HG03469 (cell line): ENCODE measurements around the gene MYBL2.

Experiments used
- ATAC-seq: cut with Tn5 transposase; IDR thresholded peaks from one replicate; pipeline ENCODE4 v1.9.1; 2021; ENCODE audit warnings: mild to moderate bottlenecking, moderate library complexity, moderate number of reproducible peaks; ENCODE audit not compliant: unreplicated experiment

The MYBL2 gene

GRCh38 chr20:43681991-43682410 is 15.1 kb downstream of the MYBL2 start:
- peak; percentile 88 for ATAC-seq

GRCh38 chr20:43682446-43682845 is 15.5 kb downstream of the MYBL2 start:
- no peak for ATAC-seq

- no peak for ATAC-seq
These were observed 19.9 kb downstream of the MYBL2 start for GRCh38 chr20:43686820-43687219.

GRCh38 chr20:43689165-43689564 is 22.3 kb downstream of the MYBL2 start:
- no peak for ATAC-seq

GRCh38 chr20:43690943-43691598 is 24.2 kb downstream of the MYBL2 start:
- ATAC-seq, result no peak

GRCh38 chr20:43691928-43692524 is 25.1 kb downstream of the MYBL2 start:
- ATAC-seq, result no peak

- no peak for ATAC-seq
These were observed 27.8 kb downstream of the MYBL2 start for GRCh38 chr20:43694763-43695162.

GRCh38 chr20:43695571-43695970 is 28.7 kb downstream of the MYBL2 start:
- ATAC-seq, result no peak

- ATAC-seq, result no peak
These were observed 33.1 kb downstream of the MYBL2 start for GRCh38 chr20:43699941-43700565.

- no peak for ATAC-seq
These were observed 33.7 kb downstream of the MYBL2 start for GRCh38 chr20:43700627-43701026.

- ATAC-seq, result no peak
These were observed 35.6 kb downstream of the MYBL2 start for GRCh38 chr20:43702502-43702901.

- peak; percentile 40 for ATAC-seq
These were observed 43.6 kb downstream of the MYBL2 start for GRCh38 chr20:43710370-43711044.

GRCh38 chr20:43711098-43711654 is 44.3 kb downstream of the MYBL2 start:
- ATAC-seq, result no peak

GRCh38 chr20:43715044-43715443 is 48.1 kb downstream of the MYBL2 start:
- ATAC-seq, result no peak

- no peak for ATAC-seq
These were observed 48.6 kb downstream of the MYBL2 start for GRCh38 chr20:43715511-43715910.

- ATAC-seq, result no peak
These were observed 49.2 kb downstream of the MYBL2 start for GRCh38 chr20:43716123-43716522.

GRCh38 chr20:43716757-43717615 is 50.1 kb downstream of the MYBL2 start:
- no peak for ATAC-seq

GRCh38 chr20:43717616-43717995 is 50.7 kb downstream of the MYBL2 start:
- ATAC-seq, result no peak

- ATAC-seq, result no peak
These were observed 53.1 kb downstream of the MYBL2 start for GRCh38 chr20:43720007-43720406.

- no peak for ATAC-seq
These were observed 54.1 kb downstream of the MYBL2 start for GRCh38 chr20:43721097-43721428.
